Trophoblast cell (in vitro differentiated cells and primary cell): ENCODE results near the gene PPM1N.

Source experiments
- DNase-seq, 2 donors: peaks; one replicate each; pipeline ENCODE4 v3.0.0-alpha.2; 2016
- H2AFZ ChIP-seq: 2 replicates; pipeline ENCODE4 v1.6.1; 2013; ENCODE audit warnings: low read length, moderate library complexity, mild to moderate bottlenecking; ENCODE audit not compliant: insufficient read depth, poor library complexity
- H2AK5ac ChIP-seq: 2 replicates; pipeline ENCODE4 v1.6.1; 2013; ENCODE audit warnings: mild to moderate bottlenecking, low read length
- H2BK120ac ChIP-seq: 2 replicates; pipeline ENCODE4 v1.6.1; 2013; ENCODE audit warnings: low read length, mild to moderate bottlenecking, moderate library complexity; ENCODE audit not compliant: insufficient read depth, poor library complexity
- H2BK12ac ChIP-seq: 2 replicates; pipeline ENCODE4 v1.6.1; 2013; ENCODE audit warnings: mild to moderate bottlenecking, low read length, moderate library complexity
- H2BK5ac ChIP-seq: 2 replicates; pipeline ENCODE4 v1.6.1; 2013; ENCODE audit warnings: low read length, low read depth, moderate library complexity, mild to moderate bottlenecking; ENCODE audit not compliant: poor library complexity
- H3K14ac ChIP-seq: 2 replicates; pipeline ENCODE4 v1.6.1; 2013; ENCODE audit warnings: mild to moderate bottlenecking, low read length
- H3K18ac ChIP-seq: 2 replicates; pipeline ENCODE4 v1.6.1; 2013; ENCODE audit warnings: mild to moderate bottlenecking, low read length
- H3K23ac ChIP-seq: 2 replicates; pipeline ENCODE4 v1.6.1; 2013; ENCODE audit warnings: low read length
- H3K27ac ChIP-seq: 2 replicates; pipeline ENCODE4 v1.5.1; 2013; ENCODE audit warnings: low read depth, mild to moderate bottlenecking, inconsistent platforms, low read length, moderate library complexity
- H3K27me3 ChIP-seq: 2 replicates; pipeline ENCODE4 v1.6.1; 2013; ENCODE audit warnings: inconsistent platforms, mild to moderate bottlenecking, low read length, moderate library complexity; ENCODE audit not compliant: insufficient read depth
- H3K36me3 ChIP-seq, 2 experiments: 1 replicate in 1 of 2; 2 replicates in 1 of 2; pipeline ENCODE4 v1.6.1; 2013; ENCODE audit warnings: low read length in 2 of 2, mild to moderate bottlenecking in 2 of 2, moderate library complexity in 1 of 2; ENCODE audit not compliant: insufficient read depth in 2 of 2, control insufficient read depth in 1 of 2
- H3K4ac ChIP-seq: 2 replicates; pipeline ENCODE4 v1.6.1; 2013; ENCODE audit warnings: low read depth, mild to moderate bottlenecking, low read length, moderate library complexity
- H3K4me1 ChIP-seq, 2 experiments: 1 replicate in 1 of 2; 2 replicates in 1 of 2; pipeline ENCODE4 v1.6.1; 2013; ENCODE audit warnings: low read length in 2 of 2, mild to moderate bottlenecking in 2 of 2, moderate library complexity in 1 of 2; ENCODE audit not compliant: insufficient read depth in 2 of 2, control insufficient read depth in 1 of 2
- H3K4me2 ChIP-seq: 2 replicates; pipeline ENCODE4 v1.6.1; 2013; ENCODE audit warnings: inconsistent platforms, mild to moderate bottlenecking, low read length, moderate library complexity
- H3K4me3 ChIP-seq: 2 replicates; pipeline ENCODE4 v1.5.1; 2013; ENCODE audit warnings: mild to moderate bottlenecking, low read depth, low read length, inconsistent platforms
- H3K79me1 ChIP-seq: one replicate; pipeline ENCODE4 v1.6.1; 2013; ENCODE audit warnings: low read length
- H3K79me2 ChIP-seq: 2 replicates; pipeline ENCODE4 v1.6.1; 2013; ENCODE audit warnings: low read length, mild to moderate bottlenecking; ENCODE audit not compliant: control insufficient read depth, insufficient read depth, poor library complexity
- H3K9ac ChIP-seq: 2 replicates; pipeline ENCODE4 v1.6.1; 2013; ENCODE audit warnings: mild to moderate bottlenecking, low read length
- H3K9me3 ChIP-seq: 2 replicates; pipeline ENCODE4 v1.6.1; 2013; ENCODE audit warnings: low read depth, mild to moderate bottlenecking, control low read depth, inconsistent platforms, low read length; ENCODE audit not compliant: insufficient read depth
- H4K12ac ChIP-seq: 2 replicates; pipeline ENCODE4 v1.6.1; 2013; ENCODE audit warnings: low read depth, mild to moderate bottlenecking, low read length, moderate library complexity
- H4K8ac ChIP-seq: 2 replicates; pipeline ENCODE4 v1.6.1; 2013; ENCODE audit warnings: low read depth, mild to moderate bottlenecking, low read length, moderate library complexity
- H4K91ac ChIP-seq: one replicate; pipeline ENCODE4 v1.6.1; 2013; ENCODE audit warnings: low read depth, mild to moderate bottlenecking, low read length, moderate library complexity
- WGBS: extraction: QIAGEN DNeasy Blood & Tissue Kit; methylation state at CpG from one replicate; pipeline ENCODE4 v1.1.7; 2013; ENCODE audit warnings: missing lambda C conversion rate; ENCODE audit not compliant: insufficient read length, insufficient coverage; ENCODE audit errors: extremely low coverage; 5-methylcytosine and 5-hydroxymethylcytosine counted together

Gene PPM1N

GRCh38 chr19:45451850-45452387 lies 46.3 kb upstream of the PPM1N start:
- no peak overlapping the region for H2AFZ ChIP-seq
- H3K18ac ChIP-seq = peak overlapping the region; percentile 96
- peaks cover 21 to 40% of the 10 kb centered on the region in 2 experiments for H3K4me1 ChIP-seq
- peak overlapping the region; percentile 98 for H2BK12ac ChIP-seq
- H2BK120ac ChIP-seq = peak overlapping the region; percentile 99
- peak overlapping the region; percentile 92 for H4K8ac ChIP-seq
- no peak overlapping the region for H4K12ac ChIP-seq
- peak overlapping the region; percentile 70 for H3K4me2 ChIP-seq
- no peak overlapping the region for H3K9ac ChIP-seq
- H3K27ac ChIP-seq = peak overlapping the region; percentile 99
- no peak overlapping the region for H3K4me3 ChIP-seq
- H2BK5ac ChIP-seq = peak overlapping the region; percentile 98
- no peak overlapping the region for H3K4ac ChIP-seq
- no peak overlapping the region for H3K23ac ChIP-seq
- H2AK5ac ChIP-seq = peak overlapping the region; percentile 91
- no peaks in the 10 kb centered on the region for H3K27me3 ChIP-seq
- H3K9me3 ChIP-seq = no peaks in the 10 kb centered on the region
- peak overlapping the region; percentile 97 for H3K14ac ChIP-seq
- H4K91ac ChIP-seq = peak overlapping the region; percentile 99
- H3K36me3 ChIP-seq = no peaks in the 10 kb centered on the region
- peak; percentile 69 to 81 for DNase-seq
- H3K79me1 ChIP-seq = peaks cover 49% of the 10 kb centered on the region
- WGBS = no CpG with 5 or more reads among the region's 12 CpGs
- H3K79me2 ChIP-seq = peaks cover 5% of the 10 kb centered on the region

DNA sequence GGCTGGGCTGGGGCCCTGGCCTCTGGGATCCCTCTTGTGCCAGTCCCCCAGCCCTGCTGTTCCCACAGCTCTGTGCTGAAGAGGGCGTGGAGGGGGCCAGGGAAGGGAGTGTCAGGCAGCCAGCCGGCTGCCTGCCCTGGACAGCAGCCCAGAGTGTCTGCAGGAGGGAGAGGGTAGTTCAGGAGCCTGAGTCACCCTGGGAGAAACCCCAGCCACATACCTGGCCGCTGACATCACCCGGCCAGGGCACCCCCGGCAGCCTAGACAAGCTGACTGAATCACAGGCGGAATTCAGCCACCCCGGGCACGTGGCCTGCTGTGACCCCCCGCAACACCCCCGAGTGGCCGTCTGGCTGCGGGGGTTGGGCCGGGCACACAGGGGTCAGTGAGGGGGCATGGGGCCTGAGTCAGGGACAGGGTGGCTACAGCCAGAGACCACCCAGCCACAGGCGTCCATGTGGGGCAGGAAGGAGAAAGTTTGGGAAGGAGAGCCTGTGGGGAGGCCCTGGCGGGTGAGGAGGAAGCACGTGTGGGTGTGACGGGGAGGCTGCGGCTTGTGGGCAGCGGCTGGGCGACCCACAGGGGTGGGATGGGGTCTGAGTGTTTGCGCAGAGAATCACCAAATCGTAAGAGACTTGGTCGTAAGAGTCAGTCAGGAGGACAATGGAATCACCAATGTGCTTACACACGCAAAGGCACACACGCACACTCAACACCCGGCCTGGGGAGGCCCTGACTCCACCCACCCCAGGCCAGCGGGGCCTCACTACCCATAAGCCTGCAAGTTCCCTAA lies 42.3 kb upstream of the PPM1N start:
- no peak overlapping the region for H3K23ac ChIP-seq
- H3K14ac ChIP-seq = peak overlapping the region; percentile 88
- no peak overlapping the region for H4K12ac ChIP-seq
- H3K36me3 ChIP-seq = no peaks in the 10 kb centered on the region
- DNase-seq = peak; percentile 98 to 99
- H2AK5ac ChIP-seq = peak overlapping the region; percentile 3
- peak overlapping the region; percentile 92 for H4K91ac ChIP-seq
- H3K9me3 ChIP-seq = no peaks in the 10 kb centered on the region
- peaks cover 21 to 33% of the 10 kb centered on the region in 2 experiments for H3K4me1 ChIP-seq
- no CpG with 5 or more reads among the region's 27 CpGs for WGBS
- H3K4me2 ChIP-seq = peak overlapping the region; percentile 45
- peak overlapping the region; percentile 53 for H2AFZ ChIP-seq
- peak overlapping the region; percentile 95 for H3K27ac ChIP-seq
- H3K4ac ChIP-seq = peak overlapping the region; percentile 14
- peak overlapping the region; percentile 96 for H2BK5ac ChIP-seq
- peak overlapping the region; percentile 87 for H2BK120ac ChIP-seq
- peak overlapping the region; percentile 76 for H3K18ac ChIP-seq
- H3K27me3 ChIP-seq = no peaks in the 10 kb centered on the region
- H3K79me2 ChIP-seq = peaks cover 5% of the 10 kb centered on the region
- no peak overlapping the region for H3K9ac ChIP-seq
- H3K4me3 ChIP-seq = no peak overlapping the region
- peak overlapping the region; percentile 71 for H4K8ac ChIP-seq
- peaks cover 45% of the 10 kb centered on the region for H3K79me1 ChIP-seq
- H2BK12ac ChIP-seq = peak overlapping the region; percentile 80

- Histone ChIP-seq H3K79me1 (peaks cover 39% of the 10 kb centered on the region), H3K27me3 (no peaks in the 10 kb centered on the region), H4K8ac (peak overlapping the region; percentile 71), H3K4me3 (no peak overlapping the region), H3K4ac (peak overlapping the region; percentile 14), H3K9ac (no peak overlapping the region), H3K79me2 (peaks cover 2% of the 10 kb centered on the region), H3K27ac (peak overlapping the region; percentile 95), H4K12ac (no peak overlapping the region), H2BK5ac (peak overlapping the region; percentile 96), H4K91ac (peak overlapping the region; percentile 92), H3K36me3 (no peaks in the 10 kb centered on the region), H2BK12ac (peak overlapping the region; percentile 53), H2AK5ac (peak overlapping the region; percentile 3), H3K18ac (peak overlapping the region; percentile 76), H3K4me1 (peaks cover 16 to 28% of the 10 kb centered on the region in 2 experiments), H3K14ac (peak overlapping the region; percentile 88), H3K23ac (no peak overlapping the region), H3K4me2 (peak overlapping the region; percentile 45), H3K9me3 (no peaks in the 10 kb centered on the region), H2BK120ac (peak overlapping the region; percentile 87), H2AFZ (peak overlapping the region; percentile 53)
- no CpG with 5 or more reads among the region's 2 CpGs for WGBS
- DNase-seq = no peak
Observed at GRCh38 chr19:45456500-45456815, 41.8 kb upstream of the PPM1N start.

GRCh38 chr19:45457776-45458175 lies 40.5 kb upstream of the PPM1N start:
- Histone ChIP-seq H3K4me2 (no peak overlapping the region), H2BK12ac (peak overlapping the region; percentile 37), H4K8ac (no peak overlapping the region), H2BK120ac (peak overlapping the region; percentile 0), H3K9ac (no peak overlapping the region), H3K4me1 (peaks cover 14 to 21% of the 10 kb centered on the region in 2 experiments), H3K36me3 (no peaks in the 10 kb centered on the region), H4K12ac (no peak overlapping the region), H3K79me2 (peaks cover 2% of the 10 kb centered on the region), H4K91ac (peak overlapping the region; percentile 45), H3K18ac (no peak overlapping the region), H3K27ac (no peak overlapping the region), H3K14ac (peak overlapping the region; percentile 7), H3K79me1 (peaks cover 27% of the 10 kb centered on the region), H3K4me3 (no peak overlapping the region), H3K4ac (no peak overlapping the region), H2BK5ac (no peak overlapping the region), H3K23ac (no peak overlapping the region), H3K9me3 (no peaks in the 10 kb centered on the region), H2AK5ac (peak overlapping the region; percentile 12), H3K27me3 (no peaks in the 10 kb centered on the region), H2AFZ (no peak overlapping the region)
- DNase-seq = no peak
